ENCODE data around the gene TBC1D22B. TPM values are rescaled to one million over a fixed set of nuclear protein-coding genes. Genes with fewer than 3 reads are reported as not detected.
"Not testable (repeated sequence)": the region's sequence is repeated elsewhere in the genome, so short reads cannot be mapped to it uniquely, and the experiment has no call there.

Gene TBC1D22B
- total RNA-seq, 1 donor from 2014 or later = 10.0 TPM

- ATAC-seq = no peak
Measured at GRCh38 chr6:37269105-37269504, 11.5 kb downstream of the TBC1D22B start.

GRCh38 chr6:37272834-37273566 is 15.4 kb downstream of the TBC1D22B start:
- ATAC-seq = peak; percentile 58

- ATAC-seq = no peak
Measured at GRCh38 chr6:37273690-37274089, 16.1 kb downstream of the TBC1D22B start.

GRCh38 chr6:37275350-37275749 is 17.8 kb downstream of the TBC1D22B start:
- ATAC-seq = no peak

GRCh38 chr6:37277001-37277409 is 19.4 kb downstream of the TBC1D22B start:
- no peak for ATAC-seq

GRCh38 chr6:37279366-37280134 is 22.0 kb downstream of the TBC1D22B start:
- ATAC-seq = peak; percentile 38

GRCh38 chr6:37280162-37280887 is 22.8 kb downstream of the TBC1D22B start:
- peak; percentile 24 for ATAC-seq

- ATAC-seq = no peak
Measured at GRCh38 chr6:37282371-37282770, 24.8 kb downstream of the TBC1D22B start.

GRCh38 chr6:37283268-37283667 is 25.7 kb downstream of the TBC1D22B start:
- ATAC-seq = no peak

- ATAC-seq = no peak
Measured at GRCh38 chr6:37283671-37284151, 26.1 kb downstream of the TBC1D22B start.

GRCh38 chr6:37284781-37285180 is 27.2 kb downstream of the TBC1D22B start:
- ATAC-seq = no peak

GRCh38 chr6:37285861-37286311 is 28.3 kb downstream of the TBC1D22B start:
- no peak for ATAC-seq

GRCh38 chr6:37287519-37288157 is 30.1 kb downstream of the TBC1D22B start:
- no peak for ATAC-seq

GRCh38 chr6:37288247-37288646 is 30.7 kb downstream of the TBC1D22B start:
- ATAC-seq = no peak

- no peak for ATAC-seq
Measured at GRCh38 chr6:37289931-37290330, 32.4 kb downstream of the TBC1D22B start.

GRCh38 chr6:37293426-37293825 is 35.9 kb downstream of the TBC1D22B start:
- ATAC-seq = no peak

GRCh38 chr6:37297637-37298036 is 40.1 kb downstream of the TBC1D22B start:
- not testable (repeated sequence) for ATAC-seq

GRCh38 chr6:37298958-37299357 is 41.4 kb downstream of the TBC1D22B start:
- ATAC-seq = no peak

GRCh38 chr6:37299990-37300389 is 42.4 kb downstream of the TBC1D22B start:
- no peak for ATAC-seq

- ATAC-seq = peak; percentile 25
Measured at GRCh38 chr6:37302086-37302686, 44.6 kb downstream of the TBC1D22B start.

- peak; percentile 43 for ATAC-seq
Measured at GRCh38 chr6:37303091-37303660, 45.6 kb downstream of the TBC1D22B start.

Measured in esophagus mucosa (tissue), 1 donor.